RWPE2 (cell line): Measurements from ENCODE around the gene IPCEF1.

Experiments
- ATAC-seq: fragments of 200-7000 bp; cut with Tn5 transposase; 3 replicates; pipeline ENCODE4 v1.9.1; 2021; ENCODE audit warnings: low read depth
- DNase-seq: peaks from one replicate; pipeline ENCODE4 v3.0.0-alpha.2; 2020; ENCODE audit warnings: low spot score
- H3K27ac ChIP-seq: fragments of 450-650 bp; 2 replicates; pipeline ENCODE4 v1.5.1; 2017; ENCODE audit warnings: mild to moderate bottlenecking; ENCODE audit not compliant: poor library complexity, severe bottlenecking
- H3K27me3 ChIP-seq: fragments of 250-450 bp; sonication (Bioruptor Pico); 2 replicates; pipeline ENCODE4 v1.5.1; 2021; ENCODE audit warnings: mild to moderate bottlenecking, moderate library complexity; ENCODE audit not compliant: insufficient read depth, poor library complexity, severe bottlenecking
- H3K36me3 ChIP-seq: fragments of 250-450 bp; sonication (Bioruptor Pico); 2 replicates; pipeline ENCODE4 v1.5.1; 2020; ENCODE audit warnings: low read depth, mild to moderate bottlenecking, moderate library complexity
- H3K4me1 ChIP-seq: fragments of 250-450 bp; sonication (Bioruptor Pico); 2 replicates; pipeline ENCODE4 v1.5.1; 2021; ENCODE audit warnings: mild to moderate bottlenecking, moderate library complexity; ENCODE audit not compliant: insufficient read depth, poor library complexity, severe bottlenecking
- H3K4me3 ChIP-seq: fragments of 250-450 bp; sonication (Bioruptor Pico); 2 replicates; pipeline ENCODE4 v1.5.1; 2021; ENCODE audit warnings: mild to moderate bottlenecking, moderate library complexity; ENCODE audit not compliant: severe bottlenecking
- H3K9me3 ChIP-seq: fragments of 250-450 bp; sonication (Bioruptor Pico); 2 replicates; pipeline ENCODE4 v1.5.1; 2021; ENCODE audit warnings: mild to moderate bottlenecking, moderate library complexity; ENCODE audit not compliant: severe bottlenecking
- TF ChIP-seq, protein P1 (sequence below): fragments of 450-650 bp; IDR thresholded peaks from one replicate; pipeline ENCODE4 v1.5.1; 2017; ENCODE audit warnings: mild to moderate bottlenecking, moderate library complexity; ENCODE audit not compliant: poor library complexity, severe bottlenecking

Gene IPCEF1

DNA sequence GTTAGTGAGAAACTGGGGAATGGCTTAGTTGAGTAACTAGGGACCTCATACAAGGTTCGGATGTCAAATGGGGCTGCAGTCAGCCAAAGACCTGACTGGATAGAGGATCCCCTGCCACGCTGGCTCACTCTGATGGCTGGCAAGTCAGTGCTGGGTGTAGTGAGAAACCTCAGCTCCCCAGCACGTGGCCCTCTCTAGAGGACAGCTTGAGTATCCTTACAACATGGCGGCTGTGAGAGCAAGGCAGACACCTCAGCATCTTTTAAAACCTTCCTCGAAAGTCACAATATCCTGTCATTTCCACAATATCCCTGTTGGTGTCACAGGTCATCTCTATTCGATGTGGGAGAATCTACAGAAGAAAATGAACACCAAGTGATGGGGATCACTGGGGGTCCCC lies 26.7 kb upstream of the IPCEF1 start:
- peaks cover 13% of the 10 kb centered on the region for H3K4me1 ChIP-seq

GRCh38 chr6:154382740-154383139 lies 26.1 kb upstream of the IPCEF1 start:
- Histone ChIP-seq H3K27me3 (no peaks in the 10 kb centered on the region), H3K4me1 (peaks cover 10% of the 10 kb centered on the region), H3K4me3 (no peak overlapping the region), H3K36me3 (no peaks in the 10 kb centered on the region), H3K9me3 (peaks cover 2% of the 10 kb centered on the region), H3K27ac (no peak overlapping the region)
- TF ChIP-seq, protein P1, sequence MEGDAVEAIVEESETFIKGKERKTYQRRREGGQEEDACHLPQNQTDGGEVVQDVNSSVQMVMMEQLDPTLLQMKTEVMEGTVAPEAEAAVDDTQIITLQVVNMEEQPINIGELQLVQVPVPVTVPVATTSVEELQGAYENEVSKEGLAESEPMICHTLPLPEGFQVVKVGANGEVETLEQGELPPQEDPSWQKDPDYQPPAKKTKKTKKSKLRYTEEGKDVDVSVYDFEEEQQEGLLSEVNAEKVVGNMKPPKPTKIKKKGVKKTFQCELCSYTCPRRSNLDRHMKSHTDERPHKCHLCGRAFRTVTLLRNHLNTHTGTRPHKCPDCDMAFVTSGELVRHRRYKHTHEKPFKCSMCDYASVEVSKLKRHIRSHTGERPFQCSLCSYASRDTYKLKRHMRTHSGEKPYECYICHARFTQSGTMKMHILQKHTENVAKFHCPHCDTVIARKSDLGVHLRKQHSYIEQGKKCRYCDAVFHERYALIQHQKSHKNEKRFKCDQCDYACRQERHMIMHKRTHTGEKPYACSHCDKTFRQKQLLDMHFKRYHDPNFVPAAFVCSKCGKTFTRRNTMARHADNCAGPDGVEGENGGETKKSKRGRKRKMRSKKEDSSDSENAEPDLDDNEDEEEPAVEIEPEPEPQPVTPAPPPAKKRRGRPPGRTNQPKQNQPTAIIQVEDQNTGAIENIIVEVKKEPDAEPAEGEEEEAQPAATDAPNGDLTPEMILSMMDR: no peak
- no peak for ATAC-seq
- no peak for DNase-seq

More for the DNA sequence above, 26.7 kb upstream of the IPCEF1 start:
- DNase-seq: no peak
- no peaks in the 10 kb centered on the region for H3K27me3 ChIP-seq
- H3K9me3 ChIP-seq: peaks cover 2% of the 10 kb centered on the region
- no peak overlapping the region for H3K4me3 ChIP-seq
- ATAC-seq: no peak
- TF ChIP-seq, protein P1: no peak
- H3K36me3 ChIP-seq: no peaks in the 10 kb centered on the region
- H3K27ac ChIP-seq: no peak overlapping the region

GRCh38 chr6:154381548-154381947 lies 24.9 kb upstream of the IPCEF1 start:
- H3K9me3 ChIP-seq: peaks cover 2% of the 10 kb centered on the region
- H3K27ac ChIP-seq: no peak overlapping the region
- no peak for ATAC-seq

DNA sequence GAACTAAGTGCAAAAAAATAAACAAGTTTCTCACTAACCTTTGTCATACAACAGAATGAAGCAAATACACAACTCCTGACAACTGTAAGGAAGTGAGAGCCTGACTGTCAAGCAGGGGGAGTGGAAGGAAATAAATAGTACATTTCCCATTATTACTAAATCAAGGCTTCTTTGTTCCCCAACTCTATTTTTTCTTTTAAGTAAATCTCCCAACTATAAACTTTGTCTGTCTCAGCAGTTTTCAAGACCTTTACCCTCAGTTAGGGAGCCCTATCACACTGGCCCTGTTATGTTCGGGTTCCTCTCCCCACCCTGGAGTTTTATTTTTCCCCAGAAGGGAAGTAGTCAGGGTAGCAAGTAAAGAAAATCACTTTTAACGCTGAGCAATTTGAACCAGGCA lies 24.1 kb upstream of the IPCEF1 start:
- TF ChIP-seq, protein P1: no peak
- peaks cover 2% of the 10 kb centered on the region for H3K9me3 ChIP-seq
- H3K36me3 ChIP-seq: no peaks in the 10 kb centered on the region
- H3K27me3 ChIP-seq: no peaks in the 10 kb centered on the region
- ATAC-seq: no peak
- no peak for DNase-seq
- H3K27ac ChIP-seq: no peak overlapping the region
- no peaks in the 10 kb centered on the region for H3K4me1 ChIP-seq
- no peak overlapping the region for H3K4me3 ChIP-seq

More at GRCh38 chr6:154381548-154381947, 24.9 kb upstream of the IPCEF1 start:
- H3K27me3 ChIP-seq: no peaks in the 10 kb centered on the region
- H3K36me3 ChIP-seq: no peaks in the 10 kb centered on the region
- H3K4me1 ChIP-seq: no peaks in the 10 kb centered on the region
- no peak overlapping the region for H3K4me3 ChIP-seq
- TF ChIP-seq, protein P1: no peak
- no peak for DNase-seq

- TF ChIP-seq, protein P1: no peak
- Histone ChIP-seq H3K36me3 (no peaks in the 10 kb centered on the region), H3K27ac (no peak overlapping the region), H3K4me3 (no peak overlapping the region), H3K9me3 (peaks cover 2% of the 10 kb centered on the region), H3K4me1 (no peaks in the 10 kb centered on the region), H3K27me3 (no peaks in the 10 kb centered on the region)
- DNase-seq: no peak
- ATAC-seq: no peak
These were observed 23.0 kb upstream of the IPCEF1 start for GRCh38 chr6:154379585-154379984.
